Gastroesophageal sphincter (tissue), 3 donors: ENCODE data around the gene POLN.

Source experiments
- CTCF ChIP-seq, 4 experiments: fragments of 200-600 bp in 2 of 4; fragments of 450-650 bp in 2 of 4; sonication (generic) in 1 of 4; IDR thresholded peaks; one replicate each; pipeline ENCODE4 v1.5.1; 2017 to 2019; ENCODE audit warnings: antibody characterized with exemption in 4 of 4, mild to moderate bottlenecking in 2 of 4, moderate library complexity in 2 of 4
- POLR2AphosphoS5 ChIP-seq: sonication (generic); formaldehyde crosslinking; IDR thresholded peaks from one replicate; pipeline ENCODE4 v1.6.1; 2017; ENCODE audit warnings: antibody characterized with exemption

GRCh38 chr4:2260344-2261109, 18.6 kb upstream of the POLN start:
- TF ChIP-seq POLR2AphosphoS5: no peak
- TF ChIP-seq CTCF (IDR thresholded peaks at IDR 0.05): no peak
